GM18868 (cell line): ENCODE measurements around the gene PRDM15.

Experiments used
- ATAC-seq: cut with Tn5 transposase; IDR thresholded peaks from one replicate; pipeline ENCODE4 v1.9.1; 2021; ENCODE audit warnings: mild to moderate bottlenecking, moderate library complexity; ENCODE audit not compliant: unreplicated experiment

Gene PRDM15

DNA sequence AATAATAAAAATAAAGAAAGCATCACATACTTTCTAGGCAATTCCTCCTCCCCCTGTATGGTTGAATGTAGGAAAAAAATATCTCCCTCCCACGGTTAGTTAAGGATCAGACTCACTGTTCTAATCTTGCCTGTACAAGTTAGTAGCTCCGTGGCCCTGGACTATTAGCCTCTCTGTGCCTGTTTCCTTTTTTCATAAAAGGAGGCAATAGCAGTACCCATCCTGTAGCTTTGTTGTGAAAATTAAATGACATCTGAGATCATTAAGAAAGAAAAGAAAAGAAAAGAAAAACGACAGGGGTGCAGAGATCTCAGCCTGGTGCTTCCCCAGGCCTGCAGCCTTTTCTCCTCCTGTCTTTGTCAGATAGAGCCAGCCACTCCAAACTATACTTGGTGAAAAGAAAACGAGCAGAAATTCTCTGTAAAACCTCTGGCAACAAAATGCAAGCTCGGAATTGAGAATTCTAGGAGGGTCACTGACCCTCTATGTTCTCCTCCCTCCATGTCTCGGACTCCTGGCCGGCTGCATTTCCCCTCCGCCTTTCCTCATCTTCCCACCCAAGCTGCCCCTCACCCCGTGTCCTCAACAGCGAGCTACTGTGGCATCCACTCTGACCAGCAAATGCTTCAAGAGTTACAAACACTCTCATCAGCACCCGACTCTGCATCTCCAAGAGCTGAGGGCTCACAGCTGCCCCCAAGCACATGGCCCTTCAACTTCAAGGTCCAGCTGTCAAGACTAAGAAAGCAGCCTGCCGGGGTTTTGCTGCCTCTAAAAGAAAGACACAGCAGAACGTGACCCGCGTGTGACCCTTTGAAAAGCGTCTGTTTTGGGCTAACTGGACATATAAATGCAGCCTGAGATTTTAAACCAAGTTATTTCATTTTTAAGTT lies 125.9 kb downstream of the PRDM15 start:
- no peak for ATAC-seq

- ATAC-seq = no peak
These were observed 126.9 kb downstream of the PRDM15 start for GRCh38 chr21:41752231-41752681.

GRCh38 chr21:41751611-41752011 lies 127.5 kb downstream of the PRDM15 start:
- no peak for ATAC-seq

DNA sequence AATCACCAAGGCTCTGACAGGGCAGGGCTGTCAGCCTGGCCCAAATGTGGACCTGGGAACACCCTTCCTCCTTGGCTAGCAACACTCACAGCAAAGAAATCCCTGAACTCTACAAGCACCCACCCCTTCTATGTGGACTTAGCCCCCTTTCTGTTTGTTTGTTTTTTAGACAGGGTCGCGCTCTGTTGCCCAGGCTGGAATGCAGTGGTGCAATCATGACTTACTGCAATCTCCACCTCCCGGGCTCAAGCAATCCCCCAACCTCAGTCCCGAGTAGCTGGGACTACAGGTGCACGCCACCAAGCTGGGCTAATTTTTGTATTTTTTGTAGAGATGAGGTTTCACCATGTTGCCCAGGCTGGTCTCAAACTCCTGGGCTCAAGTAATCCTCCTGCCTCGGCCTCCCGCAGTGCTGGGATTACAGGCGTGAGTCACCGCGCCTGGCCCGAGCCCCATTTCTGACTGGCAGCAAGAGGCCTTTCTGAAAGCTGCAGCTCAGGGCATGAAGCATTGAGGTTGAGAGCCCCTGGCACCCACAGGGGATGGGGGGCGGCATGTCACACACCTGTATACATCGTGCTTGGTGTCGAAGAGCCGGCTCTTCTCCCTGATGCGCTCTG lies 128.5 kb downstream of the PRDM15 start:
- ATAC-seq = no peak

DNA sequence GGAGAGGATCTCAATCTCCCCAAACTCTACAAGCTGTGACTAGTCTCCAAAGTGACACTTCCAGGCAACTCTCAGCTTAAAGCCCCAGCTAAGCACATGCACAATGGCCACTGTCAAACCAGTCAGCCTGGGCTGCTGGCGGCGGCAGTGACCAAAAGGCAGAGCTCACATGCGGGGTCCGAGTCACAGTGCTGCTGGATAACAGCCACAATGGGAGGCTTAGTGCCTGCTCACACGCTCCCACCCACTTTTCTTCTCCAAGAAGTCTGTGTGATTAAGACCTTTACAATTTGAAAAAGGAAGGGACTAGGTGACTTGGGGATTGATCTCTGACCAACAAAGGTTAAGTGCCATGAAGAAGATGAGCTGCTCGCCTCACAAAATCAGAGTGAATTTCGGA lies 129.1 kb downstream of the PRDM15 start:
- ATAC-seq = no peak

DNA sequence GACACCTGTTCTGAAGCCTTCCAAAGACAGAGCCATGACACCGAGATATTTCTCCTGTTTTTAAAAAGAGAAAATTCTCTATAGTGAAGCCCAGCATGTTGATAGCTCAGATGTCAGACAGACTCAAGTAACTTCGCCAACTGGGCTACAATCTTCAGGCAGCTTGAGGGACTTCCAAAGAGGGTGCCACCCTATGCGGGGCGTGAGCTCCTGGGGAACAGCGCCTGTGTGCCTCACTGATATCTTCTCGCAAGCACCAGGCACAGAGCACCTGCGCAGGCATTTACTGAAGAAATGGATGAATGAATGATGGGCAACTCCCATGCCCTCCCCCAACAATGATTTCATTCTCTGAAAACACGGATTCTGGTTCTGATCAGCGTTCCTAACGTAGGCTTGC lies 129.9 kb downstream of the PRDM15 start:
- ATAC-seq = no peak
